ENCODE measurements around the gene AFAP1L2. TPM values are rescaled to one million over a fixed set of nuclear protein-coding genes. Genes with fewer than 3 reads are reported as not detected.

Gene AFAP1L2
- total and polyA plus RNA-seq, 9 of the 15 experiments (the other 6 are each of a cell fraction or from before 2014, with no cell fraction given) = 0.07 TPM; not detected in 8

- no peak overlapping the region for H2AFZ ChIP-seq (ENCODE audit: low read depth, low read length)
- TF ChIP-seq ZBTB43 (CRISPR knock-in tag; IDR thresholded peaks at IDR 0.05) (no peak), ETS1 (conservative IDR thresholded peaks at IDR 0.05; ENCODE audit: control insufficient read depth, low read depth, low read length) (no peak), MTF1 (CRISPR knock-in tag; IDR thresholded peaks at IDR 0.05; ENCODE audit: borderline replicate concordance) (no peak), HNRNPH1 (optimal IDR thresholded peaks at IDR 0.05; ENCODE audit: low read depth, low read length) (no peak), MXD1 (CRISPR knock-in tag; IDR thresholded peaks at IDR 0.05; ENCODE audit: borderline replicate concordance, poor library complexity, severe bottlenecking) (no peak), NR1H2 (CRISPR knock-in tag; IDR thresholded peaks at IDR 0.05) (no peak), ILK (tag; IDR thresholded peaks at IDR 0.05; ENCODE audit: borderline replicate concordance, low read depth) (no peak), JUND (IDR thresholded peaks at IDR 0.05; ENCODE audit: borderline replicate concordance, low read depth, low read length) (no peak), JUND (tag; IDR thresholded peaks at IDR 0.05; ENCODE audit: borderline replicate concordance, low read depth, low read length) (no peak), POLR3G (IDR thresholded peaks at IDR 0.05; ENCODE audit: extremely low read depth, insufficient read length, insufficient replicate concordance) (no peak), SMAD4 (CRISPR knock-in tag; conservative IDR thresholded peaks at IDR 0.05) (no peak), NFRKB (IDR thresholded peaks at IDR 0.05; ENCODE audit: low read depth) (no peak), ILF3 (IDR thresholded peaks at IDR 0.05; ENCODE audit: borderline replicate concordance) (no peak)
- no peak for ATAC-seq
- in situ Hi-C loops (cut with MboI) (no loop called here), intact Hi-C loops (cut with micrococcal nuclease) (loop anchor here (10.0 kb wide), 1 partner anchor 605 kb away; no protein-coding TSS in a partner anchor)
- no peak overlapping the region for H3K4me2 ChIP-seq (ENCODE audit: insufficient read depth, low read length)
- no peaks in the 10 kb centered on the region for H3K4me1 ChIP-seq (replicated peaks in 1 of 2; ENCODE audit: control insufficient read depth in 2 of 2, insufficient read depth in 2 of 2, low read length in 2 of 2)
- no peak overlapping the region for H3K4me3 ChIP-seq
- no peak overlapping the region for H3K27ac ChIP-seq (ENCODE audit: extremely low read depth, low read depth, low read length)
- FAIRE-seq = no peak
- ChIA-PET CTCF (ENCODE audit: low intra/inter-chr PET ratio) (no interaction called here), POLR2A (no interaction called here)
- no peaks in the 10 kb centered on the region for H3K9me1 ChIP-seq (ENCODE audit: control insufficient read depth, insufficient read depth, low read length)
- no TSS peak for BruUV-seq (replicated peaks)
- no peaks in the 10 kb centered on the region for H3K36me3 ChIP-seq (ENCODE audit: control insufficient read depth, insufficient read depth, low read length)
- WGBS (ENCODE audit: insufficient coverage, low coverage, missing lambda C conversion rate) = 0% methylated on average over 3 of the region's 3 CpGs
- no peaks in the 10 kb centered on the region for H3K9me3 ChIP-seq (replicated peaks; ENCODE audit: control insufficient read depth, insufficient read depth, low read depth, low read length)
- H3K27me3 ChIP-seq (ENCODE audit: control insufficient read depth in 2 of 2, insufficient read depth in 2 of 2, low read length in 2 of 2) = peaks cover 0 to 34% of the 10 kb centered on the region in 2 experiments; a peak in 3 of 5 replicates
- H3K79me2 ChIP-seq (ENCODE audit: control insufficient read depth, insufficient read depth, low read length) = no peaks in the 10 kb centered on the region
- no peak for DNase-seq (ENCODE audit: extremely low read depth in 1 of 4, low spot score in 3 of 4)
- no peaks in the 10 kb centered on the region for H4K20me1 ChIP-seq (replicated peaks; ENCODE audit: control insufficient read depth, insufficient read depth, low read length)
- H3K9ac ChIP-seq (ENCODE audit: insufficient read depth in 1 of 2, low read depth in 2 of 2, low read length in 2 of 2) = no peak overlapping the region
Observed at GRCh38 chr10:114309364-114309651, 95.0 kb downstream of the AFAP1L2 start.

Data from K562 (cell line).